Cardiac fibroblast (primary cell): ENCODE measurements around the gene SMTN.

ENCODE experiments used
- DNase-seq, 2 donors: peaks; one replicate each; pipeline versions ENCODE4 v3.0.0 to v3.0.0-alpha.2; 2010; ENCODE audit warnings: low read depth in 2 of 2
- H3K4me3 ChIP-seq, 2 donors: replicated peaks in 1 of 2; 1 replicate in 1 of 2; 2 replicates in 1 of 2; pipeline ENCODE4 v1.5.1; 2011; ENCODE audit warnings: low read depth in 2 of 2, low read length in 2 of 2, mild to moderate bottlenecking in 2 of 2, moderate library complexity in 1 of 2
- TF ChIP-seq, protein P1 (sequence below): IDR thresholded peaks from one replicate; pipeline ENCODE4 v1.5.1; 2011; ENCODE audit warnings: low read depth, mild to moderate bottlenecking, low read length, inconsistent platforms

Gene SMTN

DNA sequence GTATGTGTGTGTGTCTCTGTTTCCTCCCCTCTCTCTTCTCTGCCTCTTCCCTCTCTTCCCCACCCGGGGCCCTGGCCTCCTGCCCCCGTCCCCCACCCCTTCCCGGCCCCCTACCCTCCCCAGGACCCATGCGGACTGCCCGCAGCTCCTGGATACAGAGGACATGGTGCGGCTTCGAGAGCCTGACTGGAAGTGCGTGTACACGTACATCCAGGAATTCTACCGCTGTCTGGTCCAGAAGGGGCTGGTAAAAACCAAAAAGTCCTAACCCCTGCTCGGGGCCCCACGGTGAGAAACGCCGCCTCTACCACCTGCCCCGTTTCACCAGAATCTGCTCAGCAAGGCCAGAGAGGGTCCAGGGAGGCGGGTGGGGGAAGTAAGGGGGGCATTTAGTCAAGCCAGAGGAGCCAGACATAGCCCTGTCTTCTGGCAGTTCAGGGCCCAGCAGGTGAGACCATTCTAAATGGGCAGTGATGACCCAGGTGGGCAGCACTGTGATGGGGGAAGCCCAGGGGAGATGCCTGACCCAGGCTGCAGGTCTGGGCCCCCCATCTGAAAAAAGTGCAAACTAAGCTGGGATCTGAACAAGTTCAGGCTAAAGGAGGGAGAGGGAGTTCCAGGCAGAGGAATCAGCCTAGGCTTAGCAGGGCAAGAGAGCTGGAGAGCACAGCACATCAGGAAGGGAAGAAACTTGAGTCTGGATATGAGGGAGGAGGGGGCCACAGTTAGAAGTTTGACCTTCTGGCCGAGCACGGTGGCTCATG is 19.8 kb downstream of the SMTN start:
- TF ChIP-seq, protein P1, sequence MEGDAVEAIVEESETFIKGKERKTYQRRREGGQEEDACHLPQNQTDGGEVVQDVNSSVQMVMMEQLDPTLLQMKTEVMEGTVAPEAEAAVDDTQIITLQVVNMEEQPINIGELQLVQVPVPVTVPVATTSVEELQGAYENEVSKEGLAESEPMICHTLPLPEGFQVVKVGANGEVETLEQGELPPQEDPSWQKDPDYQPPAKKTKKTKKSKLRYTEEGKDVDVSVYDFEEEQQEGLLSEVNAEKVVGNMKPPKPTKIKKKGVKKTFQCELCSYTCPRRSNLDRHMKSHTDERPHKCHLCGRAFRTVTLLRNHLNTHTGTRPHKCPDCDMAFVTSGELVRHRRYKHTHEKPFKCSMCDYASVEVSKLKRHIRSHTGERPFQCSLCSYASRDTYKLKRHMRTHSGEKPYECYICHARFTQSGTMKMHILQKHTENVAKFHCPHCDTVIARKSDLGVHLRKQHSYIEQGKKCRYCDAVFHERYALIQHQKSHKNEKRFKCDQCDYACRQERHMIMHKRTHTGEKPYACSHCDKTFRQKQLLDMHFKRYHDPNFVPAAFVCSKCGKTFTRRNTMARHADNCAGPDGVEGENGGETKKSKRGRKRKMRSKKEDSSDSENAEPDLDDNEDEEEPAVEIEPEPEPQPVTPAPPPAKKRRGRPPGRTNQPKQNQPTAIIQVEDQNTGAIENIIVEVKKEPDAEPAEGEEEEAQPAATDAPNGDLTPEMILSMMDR = no peak
- no peak for DNase-seq
- no peak overlapping the region for H3K4me3 ChIP-seq

GRCh38 chr22:31102441-31103081 is 21.4 kb downstream of the SMTN start:
- peak; percentile 96 for DNase-seq
- no peak overlapping the region for H3K4me3 ChIP-seq

DNA sequence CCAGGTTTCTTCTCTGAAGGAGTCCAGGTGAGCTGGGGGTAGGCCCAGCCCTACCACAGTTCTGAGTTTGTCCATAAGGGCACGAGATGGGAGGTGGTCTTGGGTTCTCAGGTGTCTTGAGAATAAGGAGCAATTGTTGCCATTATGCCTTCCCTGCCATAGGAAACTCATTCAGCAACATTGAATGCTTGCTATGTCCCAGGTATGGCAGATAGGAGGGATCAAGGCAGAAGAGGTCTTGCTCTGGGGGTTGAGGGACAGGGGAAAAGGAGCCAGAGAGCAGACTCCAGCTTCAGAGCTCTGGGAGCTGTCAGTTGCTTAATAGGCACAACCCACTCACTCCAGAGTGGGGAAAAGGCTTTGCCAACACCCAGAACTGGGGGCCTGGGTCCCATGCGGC is 22.0 kb downstream of the SMTN start:
- no peak overlapping the region for H3K4me3 ChIP-seq
- TF ChIP-seq, protein P1 = no peak
- no peak for DNase-seq

More at GRCh38 chr22:31102441-31103081, 21.4 kb downstream of the SMTN start:
- TF ChIP-seq, protein P1 = no peak

DNA sequence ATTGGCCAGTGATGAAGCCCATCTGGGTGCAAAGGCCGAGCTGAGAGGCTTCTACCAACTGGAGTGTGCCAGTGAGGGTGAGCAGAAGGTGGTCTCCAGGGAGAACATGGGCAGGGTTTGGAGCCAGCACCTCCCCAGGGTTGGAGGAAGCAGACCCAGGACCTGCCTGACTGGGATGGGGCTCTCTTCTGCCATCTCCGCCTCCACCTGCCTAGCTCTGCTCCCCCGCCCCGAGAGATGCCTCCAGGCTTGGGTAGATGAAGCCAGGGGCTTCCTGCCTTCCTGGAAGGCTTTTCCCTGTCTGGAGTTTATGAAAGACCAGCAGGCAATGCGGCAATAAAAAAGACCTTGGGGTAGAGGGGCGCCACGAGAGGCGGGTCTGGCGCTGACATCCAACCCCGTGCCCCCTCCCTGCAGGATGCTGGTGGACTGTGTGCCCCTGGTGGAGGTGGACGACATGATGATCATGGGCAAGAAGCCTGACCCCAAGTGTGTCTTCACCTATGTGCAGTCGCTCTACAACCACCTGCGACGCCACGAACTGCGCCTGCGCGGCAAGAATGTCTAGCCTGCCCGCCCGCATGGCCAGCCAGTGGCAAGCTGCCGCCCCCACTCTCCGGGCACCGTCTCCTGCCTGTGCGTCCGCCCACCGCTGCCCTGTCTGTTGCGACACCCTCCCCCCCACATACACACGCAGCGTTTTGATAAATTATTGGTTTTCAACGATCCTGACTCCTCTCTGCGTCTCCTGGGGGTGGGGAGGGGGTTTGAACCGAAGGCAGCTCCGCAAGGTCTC is 23.0 kb downstream of the SMTN start:
- DNase-seq = no peak
- no peak overlapping the region for H3K4me3 ChIP-seq
- TF ChIP-seq, protein P1 = no peak

- no peak overlapping the region for H3K4me3 ChIP-seq
- TF ChIP-seq, protein P1 = no peak
- peak in 1 of 2 donors; percentile 14 for DNase-seq
Measured at GRCh38 chr22:31104869-31105268, 23.8 kb downstream of the SMTN start.

GRCh38 chr22:31105282-31105929 is 24.3 kb downstream of the SMTN start:
- TF ChIP-seq, protein P1 = no peak
- DNase-seq = peak in 1 of 2 donors; percentile 19
- H3K4me3 ChIP-seq = no peak overlapping the region
